GM23338 (cell line): Measurements from ENCODE around the gene NDUFS5. TPM values are rescaled to one million over a fixed set of nuclear protein-coding genes. Genes with fewer than 3 reads are reported as not detected.
"Not testable (repeated sequence)": the region's sequence is repeated elsewhere in the genome, so short reads cannot be mapped to it uniquely, and the experiment has no call there.

Experiments used
- ATAC-seq: fragments of 200-7000 bp; cut with Tn5 transposase; 3 replicates; pipeline ENCODE4 v1.9.1; 2020
- DNase-seq: peaks from one replicate; pipeline ENCODE4 v3.0.0-alpha.2; 2015; ENCODE audit warnings: low spot score
- H2AFZ ChIP-seq: fragments of 200-600 bp; sonication (generic); 2 replicates; pipeline ENCODE4 v1.8.0; 2016; ENCODE audit warnings: antibody characterized with exemption, mild to moderate bottlenecking, moderate library complexity
- H3F3A ChIP-seq: fragments of 200-600 bp; sonication (generic); replicated peaks from 2 replicates; pipeline ENCODE4 v1.8.0; 2017; ENCODE audit warnings: antibody characterized with exemption, mixed run types, low read depth
- H3K27ac ChIP-seq: fragments of 200-600 bp; sonication (generic); 2 replicates; pipeline ENCODE4 v1.6.1; 2016; ENCODE audit warnings: low read depth
- H3K27me3 ChIP-seq: fragments of 200-600 bp; sonication (generic); 2 replicates; pipeline ENCODE4 v1.8.0; 2016; ENCODE audit warnings: mild to moderate bottlenecking, mixed run types, moderate library complexity; ENCODE audit not compliant: insufficient read depth
- H3K36me3 ChIP-seq: fragments of 200-600 bp; sonication (generic); 2 replicates; pipeline ENCODE4 v1.8.0; 2016; ENCODE audit warnings: mild to moderate bottlenecking; ENCODE audit not compliant: insufficient read depth
- H3K4me1 ChIP-seq: fragments of 200-600 bp; sonication (generic); 2 replicates; pipeline ENCODE4 v1.8.0; 2016; ENCODE audit warnings: mild to moderate bottlenecking, moderate library complexity; ENCODE audit not compliant: insufficient read depth
- H3K4me2 ChIP-seq: fragments of 200-600 bp; sonication (generic); 2 replicates; pipeline ENCODE4 v1.7.1; 2017; ENCODE audit warnings: mixed run types
- H3K4me3 ChIP-seq: fragments of 200-600 bp; sonication (generic); 2 replicates; pipeline ENCODE4 v1.6.1; 2016; ENCODE audit warnings: mixed run types
- H3K79me2 ChIP-seq: fragments of 200-600 bp; sonication (generic); replicated peaks from 2 replicates; pipeline ENCODE4 v1.8.0; 2017; ENCODE audit warnings: mild to moderate bottlenecking; ENCODE audit not compliant: insufficient read depth
- H3K9me2 ChIP-seq: fragments of 200-600 bp; sonication (generic); 2 replicates; pipeline ENCODE4 v1.8.0; 2017; ENCODE audit not compliant: insufficient read depth
- H4K20me1 ChIP-seq: fragments of 200-600 bp; sonication (generic); replicated peaks from 2 replicates; pipeline ENCODE4 v1.8.0; 2017; ENCODE audit warnings: mild to moderate bottlenecking; ENCODE audit not compliant: insufficient read depth
- H3K27ac Mint-ChIP-seq: 2 replicates; pipeline ENCODE4 v1.8.0; 2020; ENCODE audit warnings: inconsistent platforms, mild to moderate bottlenecking, moderate library complexity, mixed read lengths
- H3K27me3 Mint-ChIP-seq: 3 replicates; pipeline ENCODE4 v1.8.0; 2022; ENCODE audit warnings: low read depth, mild to moderate bottlenecking, moderate library complexity, mixed read lengths, inconsistent platforms; ENCODE audit not compliant: insufficient read depth, poor library complexity
- H3K36me3 Mint-ChIP-seq: 3 replicates; pipeline ENCODE4 v1.8.0; 2021; ENCODE audit warnings: low read depth, mild to moderate bottlenecking, inconsistent platforms, moderate library complexity, mixed read lengths
- H3K4me1 Mint-ChIP-seq: 3 replicates; pipeline ENCODE4 v1.8.0; 2020; ENCODE audit warnings: mild to moderate bottlenecking, inconsistent platforms, mixed read lengths
- H3K4me3 Mint-ChIP-seq: 3 replicates; pipeline ENCODE4 v1.8.0; 2021; ENCODE audit warnings: moderate library complexity, mild to moderate bottlenecking, inconsistent platforms, mixed read lengths
- H3K9me3 Mint-ChIP-seq: 3 replicates; pipeline ENCODE4 v1.8.0; 2020; ENCODE audit warnings: moderate library complexity, mild to moderate bottlenecking, inconsistent platforms, mixed read lengths
- CREB1 ChIP-seq: fragments of 250-450 bp; sonication (Bioruptor Pico); IDR thresholded peaks from 2 replicates; pipeline ENCODE4 v1.5.0; 2020; ENCODE audit warnings: low read depth, mild to moderate bottlenecking, moderate library complexity
- EZH2 ChIP-seq: fragments of 200-600 bp; sonication (generic); IDR thresholded peaks from one replicate; pipeline ENCODE4 v1.8.0; 2017; ENCODE audit warnings: antibody characterized with exemption, mild to moderate bottlenecking, low read depth; ENCODE audit not compliant: unreplicated experiment
- JUNB ChIP-seq: IDR thresholded peaks from one replicate; pipeline ENCODE4 v1.6.1; 2016; ENCODE audit warnings: antibody characterized with exemption; ENCODE audit not compliant: unreplicated experiment
- NANOG ChIP-seq: IDR thresholded peaks from 2 replicates; pipeline ENCODE4 v1.6.1; 2016; ENCODE audit warnings: antibody characterized with exemption, borderline replicate concordance
- STAT1 ChIP-seq: IDR thresholded peaks from one replicate; pipeline ENCODE4 v1.6.1; 2016; ENCODE audit warnings: antibody characterized with exemption; ENCODE audit not compliant: unreplicated experiment
- ZNF114 ChIP-seq: fragments of 250-450 bp; sonication (Bioruptor Pico); IDR thresholded peaks from 2 replicates; pipeline ENCODE4 v1.5.0; 2020; ENCODE audit warnings: mild to moderate bottlenecking, moderate library complexity
- ZNF331 ChIP-seq: fragments of 250-450 bp; sonication (Bioruptor Pico); IDR thresholded peaks from 2 replicates; pipeline ENCODE4 v1.5.0; 2020; ENCODE audit warnings: low read depth, mild to moderate bottlenecking, moderate library complexity
- polyA plus RNA-seq: library from polyadenylated mRNA; unstranded; fragments of >200 nt; fragmentation: Nextera tagmentation; extraction: Ambion mirVana; gene quantifications from 2 replicates; pipeline ENCODE4 v1.2.1, GENCODE V29; 2016
- total RNA-seq: library from RNA; depleted of rRNA; stranded (reverse); fragments of >200 nt; shearing (Covaris generic); gene quantifications from 2 replicates; pipeline ENCODE4 v1.2.3, GENCODE V29; 2014
- TF ChIP-seq, protein P1 (sequence below): IDR thresholded peaks from one replicate; pipeline ENCODE4 v1.6.1; 2018; ENCODE audit warnings: antibody characterized with exemption; ENCODE audit not compliant: unreplicated experiment
- TF ChIP-seq, protein P2 (sequence below): IDR thresholded peaks from 2 replicates; pipeline ENCODE4 v1.6.1; 2016; ENCODE audit warnings: antibody characterized with exemption
- TF ChIP-seq, protein P3 (sequence below), 2 experiments: fragments of 200-600 bp in 1 of 2; sonication (generic) in 1 of 2; conservative IDR thresholded peaks; 2 replicates each; pipeline versions ENCODE4 v1.5.1 to v1.6.1; 2016 to 2017; ENCODE audit warnings: antibody characterized with exemption in 2 of 2, low read depth in 2 of 2, mild to moderate bottlenecking in 2 of 2, moderate library complexity in 1 of 2

Gene NDUFS5
- total and polyA plus RNA-seq, 2 experiments from 2014 or later, result 532 to 2,534 TPM

DNA sequence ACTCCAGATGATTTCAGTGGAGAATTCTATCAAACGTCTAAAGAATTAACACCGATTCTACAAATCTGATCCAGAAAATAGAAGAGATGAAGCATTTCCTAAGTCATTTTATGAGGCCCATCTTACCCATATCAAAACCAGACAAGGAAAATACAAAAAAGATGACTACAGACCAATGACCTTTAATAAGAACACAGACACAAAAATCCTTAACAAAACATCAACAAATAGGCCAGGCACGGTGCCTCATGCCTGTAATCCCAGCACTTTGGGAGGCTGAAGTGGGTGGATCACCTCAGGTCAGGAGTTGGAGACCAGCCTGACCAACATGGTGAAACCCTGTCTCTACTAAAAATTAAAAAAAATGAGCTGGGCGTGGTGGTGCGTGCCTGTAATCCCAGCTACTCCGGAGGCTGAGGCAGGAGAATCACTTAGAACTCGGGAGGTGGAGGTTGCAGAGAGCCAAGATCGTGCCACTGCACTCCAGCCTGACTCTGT, 29.1 kb downstream of the NDUFS5 start:
- H3K36me3 ChIP-seq, H2AFZ ChIP-seq, H3K27me3 ChIP-seq, H3K4me1 Mint-ChIP-seq, DNase-seq, H4K20me1 ChIP-seq, H3K36me3 Mint-ChIP-seq, H3K4me3 ChIP-seq, H3K27ac Mint-ChIP-seq, H3K4me2 ChIP-seq, H3K4me1 ChIP-seq, H3K79me2 ChIP-seq, H3F3A ChIP-seq, H3K4me3 Mint-ChIP-seq, H3K9me2 ChIP-seq, H3K27ac ChIP-seq, H3K27me3 Mint-ChIP-seq, ATAC-seq, H3K9me3 Mint-ChIP-seq: not testable (repeated sequence)

DNA sequence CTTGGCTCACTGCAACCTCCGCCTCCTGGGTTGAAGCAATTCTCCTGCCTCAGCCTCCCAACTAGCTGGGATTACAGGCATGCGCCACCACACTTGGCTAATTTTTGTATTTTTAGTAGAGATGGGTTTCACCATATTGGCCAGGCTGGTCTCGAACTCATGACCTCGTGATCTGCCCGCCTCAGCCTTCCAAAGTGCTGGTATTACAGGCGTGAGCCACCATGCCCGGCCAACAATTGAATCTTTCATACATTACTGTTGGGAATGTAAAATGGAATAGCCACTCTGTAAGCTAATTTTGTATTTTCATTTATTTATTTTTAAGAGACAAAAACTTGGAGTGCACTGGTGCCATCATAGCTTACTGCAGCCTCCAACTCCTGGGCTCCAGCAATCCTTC, 35.4 kb downstream of the NDUFS5 start:
- not testable (repeated sequence) for H4K20me1 ChIP-seq, H3K9me3 Mint-ChIP-seq, H3K36me3 ChIP-seq, H3K36me3 Mint-ChIP-seq, H3K27ac Mint-ChIP-seq, H3K4me1 ChIP-seq, ATAC-seq, H3K27me3 Mint-ChIP-seq, H3K4me3 Mint-ChIP-seq, H3K4me1 Mint-ChIP-seq, H3K4me3 ChIP-seq, H3K4me2 ChIP-seq, H3K27me3 ChIP-seq, H3K9me2 ChIP-seq, H2AFZ ChIP-seq, H3K27ac ChIP-seq, H3K79me2 ChIP-seq, DNase-seq, H3F3A ChIP-seq

DNA sequence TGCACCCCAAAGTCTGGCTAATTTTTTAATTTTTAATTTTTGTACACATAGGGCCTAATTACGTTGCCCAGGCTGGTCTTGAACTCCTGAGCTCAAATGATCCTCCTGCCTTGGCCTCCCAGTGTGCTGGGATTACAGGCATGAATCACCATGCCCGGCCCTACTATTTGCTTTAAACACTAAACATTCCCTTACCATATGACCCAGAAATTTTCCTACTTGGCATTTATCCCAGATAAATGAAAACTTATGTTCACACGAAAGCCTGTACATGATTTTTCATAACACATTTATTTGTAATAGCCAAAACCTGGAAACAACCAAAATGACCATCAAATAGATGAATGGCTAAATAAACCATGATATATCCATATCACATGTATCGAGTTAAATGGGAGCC, 35.8 kb downstream of the NDUFS5 start:
- no peak overlapping the region for H3K4me2 ChIP-seq
- no peaks in the 10 kb centered on the region for H3K79me2 ChIP-seq
- H3K27ac Mint-ChIP-seq, result no peak overlapping the region
- no peaks in the 10 kb centered on the region for H3K36me3 Mint-ChIP-seq
- H3K4me3 ChIP-seq, result no peak overlapping the region
- peaks cover 2% of the 10 kb centered on the region; the same call in 2 of the 3 replicates for H3K4me1 Mint-ChIP-seq
- H3F3A ChIP-seq, result 0 out of 2 replicates have a peak, but pooled peaks cover 6% of the 10 kb centered on the region
- H4K20me1 ChIP-seq, result no peaks in the 10 kb centered on the region
- H2AFZ ChIP-seq, result no peak overlapping the region
- H3K27me3 Mint-ChIP-seq, result peaks cover 5% of the 10 kb centered on the region
- no peak overlapping the region for H3K4me3 Mint-ChIP-seq
- H3K36me3 ChIP-seq, result no peaks in the 10 kb centered on the region
- ATAC-seq, result no peak
- no peak overlapping the region for H3K27ac ChIP-seq
- H3K9me3 Mint-ChIP-seq, result no peaks in the 10 kb centered on the region
- no peaks in the 10 kb centered on the region for H3K4me1 ChIP-seq
- no peaks in the 10 kb centered on the region for H3K27me3 ChIP-seq
- DNase-seq, result no peak
- H3K9me2 ChIP-seq, result no peaks in the 10 kb centered on the region
- TF ChIP-seq EZH2 (no peak), STAT1 (no peak), NANOG (no peak), ZNF331 (CRISPR knock-in tag) (no peak), ZNF114 (CRISPR knock-in tag) (no peak), JUNB (no peak), CREB1 (no peak)
- TF ChIP-seq, protein P1, sequence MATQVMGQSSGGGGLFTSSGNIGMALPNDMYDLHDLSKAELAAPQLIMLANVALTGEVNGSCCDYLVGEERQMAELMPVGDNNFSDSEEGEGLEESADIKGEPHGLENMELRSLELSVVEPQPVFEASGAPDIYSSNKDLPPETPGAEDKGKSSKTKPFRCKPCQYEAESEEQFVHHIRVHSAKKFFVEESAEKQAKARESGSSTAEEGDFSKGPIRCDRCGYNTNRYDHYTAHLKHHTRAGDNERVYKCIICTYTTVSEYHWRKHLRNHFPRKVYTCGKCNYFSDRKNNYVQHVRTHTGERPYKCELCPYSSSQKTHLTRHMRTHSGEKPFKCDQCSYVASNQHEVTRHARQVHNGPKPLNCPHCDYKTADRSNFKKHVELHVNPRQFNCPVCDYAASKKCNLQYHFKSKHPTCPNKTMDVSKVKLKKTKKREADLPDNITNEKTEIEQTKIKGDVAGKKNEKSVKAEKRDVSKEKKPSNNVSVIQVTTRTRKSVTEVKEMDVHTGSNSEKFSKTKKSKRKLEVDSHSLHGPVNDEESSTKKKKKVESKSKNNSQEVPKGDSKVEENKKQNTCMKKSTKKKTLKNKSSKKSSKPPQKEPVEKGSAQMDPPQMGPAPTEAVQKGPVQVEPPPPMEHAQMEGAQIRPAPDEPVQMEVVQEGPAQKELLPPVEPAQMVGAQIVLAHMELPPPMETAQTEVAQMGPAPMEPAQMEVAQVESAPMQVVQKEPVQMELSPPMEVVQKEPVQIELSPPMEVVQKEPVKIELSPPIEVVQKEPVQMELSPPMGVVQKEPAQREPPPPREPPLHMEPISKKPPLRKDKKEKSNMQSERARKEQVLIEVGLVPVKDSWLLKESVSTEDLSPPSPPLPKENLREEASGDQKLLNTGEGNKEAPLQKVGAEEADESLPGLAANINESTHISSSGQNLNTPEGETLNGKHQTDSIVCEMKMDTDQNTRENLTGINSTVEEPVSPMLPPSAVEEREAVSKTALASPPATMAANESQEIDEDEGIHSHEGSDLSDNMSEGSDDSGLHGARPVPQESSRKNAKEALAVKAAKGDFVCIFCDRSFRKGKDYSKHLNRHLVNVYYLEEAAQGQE, result no peak
- TF ChIP-seq, protein P2, sequence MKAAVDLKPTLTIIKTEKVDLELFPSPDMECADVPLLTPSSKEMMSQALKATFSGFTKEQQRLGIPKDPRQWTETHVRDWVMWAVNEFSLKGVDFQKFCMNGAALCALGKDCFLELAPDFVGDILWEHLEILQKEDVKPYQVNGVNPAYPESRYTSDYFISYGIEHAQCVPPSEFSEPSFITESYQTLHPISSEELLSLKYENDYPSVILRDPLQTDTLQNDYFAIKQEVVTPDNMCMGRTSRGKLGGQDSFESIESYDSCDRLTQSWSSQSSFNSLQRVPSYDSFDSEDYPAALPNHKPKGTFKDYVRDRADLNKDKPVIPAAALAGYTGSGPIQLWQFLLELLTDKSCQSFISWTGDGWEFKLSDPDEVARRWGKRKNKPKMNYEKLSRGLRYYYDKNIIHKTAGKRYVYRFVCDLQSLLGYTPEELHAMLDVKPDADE, result no peak
- TF ChIP-seq, protein P3, sequence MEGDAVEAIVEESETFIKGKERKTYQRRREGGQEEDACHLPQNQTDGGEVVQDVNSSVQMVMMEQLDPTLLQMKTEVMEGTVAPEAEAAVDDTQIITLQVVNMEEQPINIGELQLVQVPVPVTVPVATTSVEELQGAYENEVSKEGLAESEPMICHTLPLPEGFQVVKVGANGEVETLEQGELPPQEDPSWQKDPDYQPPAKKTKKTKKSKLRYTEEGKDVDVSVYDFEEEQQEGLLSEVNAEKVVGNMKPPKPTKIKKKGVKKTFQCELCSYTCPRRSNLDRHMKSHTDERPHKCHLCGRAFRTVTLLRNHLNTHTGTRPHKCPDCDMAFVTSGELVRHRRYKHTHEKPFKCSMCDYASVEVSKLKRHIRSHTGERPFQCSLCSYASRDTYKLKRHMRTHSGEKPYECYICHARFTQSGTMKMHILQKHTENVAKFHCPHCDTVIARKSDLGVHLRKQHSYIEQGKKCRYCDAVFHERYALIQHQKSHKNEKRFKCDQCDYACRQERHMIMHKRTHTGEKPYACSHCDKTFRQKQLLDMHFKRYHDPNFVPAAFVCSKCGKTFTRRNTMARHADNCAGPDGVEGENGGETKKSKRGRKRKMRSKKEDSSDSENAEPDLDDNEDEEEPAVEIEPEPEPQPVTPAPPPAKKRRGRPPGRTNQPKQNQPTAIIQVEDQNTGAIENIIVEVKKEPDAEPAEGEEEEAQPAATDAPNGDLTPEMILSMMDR (conservative IDR thresholded peaks at IDR 0.05; ENCODE audit: low read depth in 2 of 2), result no peak
